Keratinocyte (primary cell): ENCODE measurements around the gene IQSEC2. TPM values are rescaled to one million over a fixed set of nuclear protein-coding genes. Genes with fewer than 3 reads are reported as not detected.

Experiments
- DNase-seq: peaks from one replicate; pipeline ENCODE4 v3.0.0-alpha.2; 2011; ENCODE audit warnings: low read depth, missing footprints, low spot score
- FAIRE-seq: peaks from 2 replicates; lab custom pipeline; 2011; peaks lifted over from hg19 to GRCh38; lab: Jason Lieb, UNC
- H2AFZ ChIP-seq: 2 replicates; pipeline ENCODE4 v1.6.0; 2012; ENCODE audit warnings: low read length, control low read depth, inconsistent platforms; ENCODE audit not compliant: control insufficient read depth
- H3K27ac ChIP-seq: 2 replicates; pipeline ENCODE4 v1.5.1; 2011; ENCODE audit warnings: low read length; ENCODE audit not compliant: control insufficient read depth, insufficient read depth
- H3K27me3 ChIP-seq: 3 replicates; pipeline ENCODE4 v1.6.0; 2011; ENCODE audit warnings: low read length; ENCODE audit not compliant: control insufficient read depth, insufficient read depth; ENCODE audit errors: extremely low read depth
- H3K36me3 ChIP-seq, 2 experiments: 2 replicates in 1 of 2; 3 replicates in 1 of 2; pipeline ENCODE4 v1.5.1; 2011; ENCODE audit warnings: low read length in 2 of 2, mild to moderate bottlenecking in 1 of 2; ENCODE audit not compliant: control insufficient read depth in 2 of 2, insufficient read depth in 2 of 2; ENCODE audit errors: extremely low read depth in 1 of 2
- H3K4me1 ChIP-seq: 3 replicates; pipeline ENCODE4 v1.5.1; 2011; ENCODE audit warnings: low read length; ENCODE audit not compliant: control insufficient read depth, insufficient read depth; ENCODE audit errors: extremely low read depth
- H3K4me2 ChIP-seq: 3 replicates; pipeline ENCODE4 v1.6.0; 2011; ENCODE audit warnings: low read depth, low read length; ENCODE audit not compliant: control insufficient read depth, insufficient read depth; ENCODE audit errors: extremely low read depth
- H3K4me3 ChIP-seq, 3 experiments: fragments of 200-600 bp in 1 of 3; sonication (generic) in 1 of 3; 2 replicates in 2 of 3; 3 replicates in 1 of 3; pipeline ENCODE4 v1.5.1; 2011 to 2016; ENCODE audit warnings: low read length in 3 of 3, mild to moderate bottlenecking in 3 of 3, control low read depth in 2 of 3, inconsistent platforms in 1 of 3, low read depth in 1 of 3, mixed read lengths in 1 of 3, mixed run types in 1 of 3, moderate library complexity in 1 of 3; ENCODE audit not compliant: control insufficient read depth in 2 of 3, insufficient read depth in 2 of 3; ENCODE audit errors: extremely low read depth in 1 of 3
- H3K79me2 ChIP-seq: 2 replicates; pipeline ENCODE4 v1.6.0; 2012; ENCODE audit warnings: low read length; ENCODE audit not compliant: control insufficient read depth, insufficient read depth
- H3K9ac ChIP-seq: 3 replicates; pipeline ENCODE4 v1.6.0; 2011; ENCODE audit warnings: low read length; ENCODE audit not compliant: control insufficient read depth, insufficient read depth; ENCODE audit errors: extremely low read depth
- H3K9me1 ChIP-seq: 3 replicates; pipeline ENCODE4 v1.6.0; 2011; ENCODE audit warnings: low read length; ENCODE audit not compliant: control insufficient read depth, insufficient read depth; ENCODE audit errors: extremely low read depth
- H3K9me3 ChIP-seq: 2 replicates; pipeline ENCODE4 v1.5.1; 2012; ENCODE audit warnings: low read depth, low read length; ENCODE audit not compliant: control insufficient read depth
- H4K20me1 ChIP-seq: 3 replicates; pipeline ENCODE4 v1.6.0; 2011; ENCODE audit warnings: low read length; ENCODE audit not compliant: control insufficient read depth, insufficient read depth; ENCODE audit errors: extremely low read depth
- CTCF ChIP-seq, 3 experiments: IDR thresholded peaks in 1 of 3; conservative IDR thresholded peaks in 1 of 3; optimal IDR thresholded peaks in 1 of 3; 2 replicates in 2 of 3; 3 replicates in 1 of 3; pipeline versions ENCODE3 to v1.5.1; 2011; ENCODE audit warnings: low read length in 3 of 3, mild to moderate bottlenecking in 3 of 3, moderate library complexity in 2 of 3, control low read depth in 1 of 3, inconsistent platforms in 1 of 3; ENCODE audit not compliant: insufficient read depth in 2 of 3; ENCODE audit errors: extremely low read depth in 1 of 3
- EZH2 ChIP-seq: IDR thresholded peaks from one replicate; pipeline ENCODE4 v1.6.1; 2012; ENCODE audit warnings: inconsistent platforms, mild to moderate bottlenecking, low read length, moderate library complexity
- dilution Hi-C: fragments of 300-500 bp; cut with MboI; formaldehyde crosslinking; loops from one replicate; pipeline ENCODE4 v1.7.0; 2020; ENCODE audit warnings: low sequenced_read_pairs; ENCODE audit not compliant: extremely low pct_ligation_motif_present
- polyA plus RNA-seq, 5 experiments: library from polyadenylated mRNA; depleted of rRNA in 3 of 5; stranded (reverse) in 3 of 5; stranded (forward) in 1 of 5; unstranded in 1 of 5; fragments of >200 nt; gene quantifications; 1 replicate in 1 of 5; 2 replicates in 3 of 5; 3 replicates in 1 of 5; pipeline versions ENCODE4 v1.2.1 to v1.2.3, GENCODE V29; 2011 to 2012; ENCODE audit warnings: missing spikeins in 2 of 5, low read depth in 1 of 5, low replicate concordance in 1 of 5

IQSEC2 gene
- polyA plus RNA-seq, 1 donor (not counting 4 experiments of a cell fraction or from before 2014, with no cell fraction given), result 4.7 TPM

DNA sequence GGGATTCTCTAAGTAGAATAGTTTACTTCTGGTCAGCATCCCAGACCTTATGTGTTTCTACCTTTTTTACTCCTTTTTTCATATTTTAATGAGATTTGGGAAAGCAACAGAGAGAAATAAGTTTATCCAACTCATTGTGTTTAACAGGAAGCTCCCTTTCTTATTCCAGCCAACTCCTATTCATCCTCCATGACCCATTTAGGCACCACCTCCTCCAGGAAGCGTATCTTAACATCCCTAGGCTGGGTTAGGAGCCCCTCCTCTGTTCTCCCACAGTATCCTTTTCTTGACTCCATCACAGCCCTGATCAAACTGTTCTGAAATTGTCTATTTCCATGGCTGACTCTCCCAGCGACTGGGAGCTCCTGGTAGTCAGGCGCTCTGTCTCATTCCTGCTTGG is 18.8 kb upstream of the IQSEC2 start:
- no peak overlapping the region for H3K9ac ChIP-seq
- no peak for FAIRE-seq
- no peak overlapping the region for H3K27ac ChIP-seq
- DNase-seq, result no peak
- dilution Hi-C loops, result no loop called here
- no peak overlapping the region for H2AFZ ChIP-seq
- H3K4me2 ChIP-seq, result no peak overlapping the region
- no peaks in the 10 kb centered on the region for H3K36me3 ChIP-seq
- no peaks in the 10 kb centered on the region for H3K4me1 ChIP-seq
- no peaks in the 10 kb centered on the region for H3K79me2 ChIP-seq
- H4K20me1 ChIP-seq, result no peaks in the 10 kb centered on the region
- no peaks in the 10 kb centered on the region for H3K9me1 ChIP-seq
- no peak for TF ChIP-seq CTCF (optimal IDR thresholded peaks at IDR 0.05 in 1 of 3, IDR thresholded peaks at IDR 0.05 in 1 of 3, conservative IDR thresholded peaks at IDR 0.05 in 1 of 3; ENCODE audit: extremely low read depth in 1 of 3, insufficient read depth in 2 of 3, low read length in 3 of 3)
- TF ChIP-seq EZH2, result no peak
- H3K27me3 ChIP-seq, result peaks cover 4% of the 10 kb centered on the region
- H3K4me3 ChIP-seq, result no peak overlapping the region
- no peaks in the 10 kb centered on the region for H3K9me3 ChIP-seq

DNA sequence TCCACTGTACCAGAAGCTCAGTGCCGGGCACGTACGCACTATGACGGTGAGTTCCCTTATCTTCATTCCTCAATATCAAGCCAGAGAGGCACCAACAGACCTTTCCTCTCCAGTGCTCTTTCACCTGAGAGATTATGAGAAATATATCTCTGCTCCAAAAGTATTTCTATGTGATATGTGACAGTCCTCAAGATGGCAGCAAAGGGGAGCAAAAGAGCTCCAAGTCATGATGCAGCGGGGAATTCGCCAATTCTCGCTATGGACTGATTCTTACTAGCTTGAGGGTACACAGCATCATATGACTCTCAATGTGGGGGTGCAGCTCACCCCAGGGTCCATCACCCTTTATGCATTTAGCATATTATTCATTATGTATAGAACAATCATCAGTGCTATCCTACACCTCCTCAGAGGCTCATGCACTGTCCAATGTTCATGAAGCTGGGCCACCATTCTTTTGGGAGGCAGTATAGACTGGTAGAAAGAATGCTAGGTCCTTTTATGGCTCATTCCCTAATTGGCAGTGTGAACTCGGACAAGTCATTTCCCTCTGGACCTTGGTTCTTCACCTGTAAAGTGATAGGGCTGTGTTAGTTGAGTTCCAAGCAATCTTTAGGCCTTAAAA is 12.8 kb upstream of the IQSEC2 start:
- H3K9ac ChIP-seq, result no peak overlapping the region
- no peak for FAIRE-seq
- peak in 2 of 3 experiments; percentile 19 to 21 for TF ChIP-seq CTCF (optimal IDR thresholded peaks at IDR 0.05 in 1 of 3, IDR thresholded peaks at IDR 0.05 in 1 of 3, conservative IDR thresholded peaks at IDR 0.05 in 1 of 3; ENCODE audit: extremely low read depth in 1 of 3, insufficient read depth in 2 of 3, low read length in 3 of 3)
- no peak for TF ChIP-seq EZH2
- no peaks in the 10 kb centered on the region for H3K9me1 ChIP-seq
- H3K4me2 ChIP-seq, result no peak overlapping the region
- no peaks in the 10 kb centered on the region for H3K9me3 ChIP-seq
- dilution Hi-C loops, result no loop called here
- DNase-seq, result no peak
- H3K4me1 ChIP-seq, result no peaks in the 10 kb centered on the region
- no peaks in the 10 kb centered on the region for H3K79me2 ChIP-seq
- H3K4me3 ChIP-seq, result no peak overlapping the region
- H3K36me3 ChIP-seq, result no peaks in the 10 kb centered on the region
- no peaks in the 10 kb centered on the region for H4K20me1 ChIP-seq
- H3K27ac ChIP-seq, result no peak overlapping the region
- peaks cover 6% of the 10 kb centered on the region for H3K27me3 ChIP-seq
- no peak overlapping the region for H2AFZ ChIP-seq
